ENCODE measurements around the gene TMCC3. TPM values are rescaled to one million over a fixed set of nuclear protein-coding genes. Genes with fewer than 3 reads are reported as not detected.
"Not testable (repeated sequence)": the region's sequence is repeated elsewhere in the genome, so short reads cannot be mapped to it uniquely, and the experiment has no call there.

The TMCC3 gene
- polyA plus RNA-seq, 1 donor from 2014 or later = 1.9 TPM

DNA sequence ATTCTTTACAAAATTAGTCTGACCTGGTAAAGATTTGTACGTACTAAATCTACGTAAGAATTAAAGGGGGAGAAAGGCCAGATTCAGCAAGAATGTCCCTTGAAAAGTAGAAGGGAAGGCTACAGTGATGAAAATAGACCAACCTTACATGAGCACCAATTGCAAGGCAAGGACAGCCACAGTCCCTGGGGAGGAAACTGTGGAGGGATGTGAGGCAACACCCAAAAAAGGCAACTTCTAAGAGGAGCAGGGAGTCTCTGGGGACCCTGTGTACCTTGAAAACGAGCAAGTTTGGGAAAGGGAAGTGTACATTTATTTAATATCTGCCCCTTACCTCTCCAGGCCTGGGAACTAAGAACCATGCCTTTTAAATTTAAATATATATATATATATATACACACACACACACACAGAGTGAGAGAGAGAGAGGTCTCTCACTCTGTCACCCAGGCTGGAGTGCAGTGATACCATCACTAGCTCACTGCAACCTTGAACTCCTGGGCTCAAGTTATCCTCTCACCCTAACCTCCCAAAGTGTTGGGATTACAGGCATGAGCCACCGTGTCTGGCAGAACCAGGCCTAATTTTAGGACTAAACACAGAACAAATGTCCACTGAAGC is 56.4 kb downstream of the TMCC3 start:
- TF ChIP-seq EZH2 (IDR thresholded peaks at IDR 0.05; ENCODE audit: borderline replicate concordance, insufficient read depth, low read length, poor library complexity, severe bottlenecking) = no peak
- no peak for TF ChIP-seq EP300 (conservative IDR thresholded peaks at IDR 0.05; ENCODE audit: poor library complexity, severe bottlenecking)
- no peak overlapping the region for H3K4me3 ChIP-seq (ENCODE audit: low read length)
- H3K4me2 ChIP-seq (ENCODE audit: low read length) = no peak overlapping the region
- no peaks in the 10 kb centered on the region for H3K79me2 ChIP-seq (replicated peaks; ENCODE audit: insufficient read depth, low read length)
- no peaks in the 10 kb centered on the region for H3K36me3 ChIP-seq (ENCODE audit: insufficient read depth, low read length)
- H3K9me3 ChIP-seq (ENCODE audit: low read length) = no peaks in the 10 kb centered on the region
- H3K27me3 ChIP-seq (ENCODE audit: insufficient read depth, low read depth, low read length) = no peaks in the 10 kb centered on the region
- no peak overlapping the region for H3K27ac ChIP-seq (ENCODE audit: low read length)
- no peaks in the 10 kb centered on the region for H3K9me2 ChIP-seq (ENCODE audit: insufficient read depth, low read length)
- no peaks in the 10 kb centered on the region for H3F3A ChIP-seq (ENCODE audit: insufficient read depth, low read length, poor library complexity, severe bottlenecking)
- H2AFZ ChIP-seq (ENCODE audit: low read depth, low read length) = no peak overlapping the region
- no peaks in the 10 kb centered on the region for H4K20me1 ChIP-seq (ENCODE audit: insufficient read depth)
- no peak overlapping the region for H3K9ac ChIP-seq (ENCODE audit: low read length)

DNA sequence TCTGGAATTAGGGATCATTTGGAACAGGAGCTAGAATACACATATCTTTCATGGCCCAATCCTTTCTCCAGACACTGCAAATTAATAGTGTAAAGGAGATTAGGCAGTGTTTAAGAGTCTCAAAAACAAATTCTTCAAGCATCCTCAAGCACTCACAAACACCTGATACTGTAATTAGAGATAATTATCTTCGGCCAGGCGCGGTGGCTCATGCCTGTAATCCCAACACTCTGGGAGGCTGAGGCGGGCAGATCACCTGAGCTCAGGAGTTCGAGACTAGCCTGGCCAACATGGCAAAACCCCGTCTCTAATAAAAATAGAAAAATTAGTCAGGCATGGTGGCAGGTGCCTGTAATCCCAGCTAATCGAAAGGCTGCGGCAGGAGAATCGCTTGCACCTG is 57.6 kb downstream of the TMCC3 start:
- not testable (repeated sequence) for H3K4me3 ChIP-seq (ENCODE audit: low read length); H3F3A ChIP-seq (ENCODE audit: insufficient read depth, low read length, poor library complexity, severe bottlenecking); H3K79me2 ChIP-seq (replicated peaks; ENCODE audit: insufficient read depth, low read length); H3K27me3 ChIP-seq (ENCODE audit: insufficient read depth, low read depth, low read length); H4K20me1 ChIP-seq (ENCODE audit: insufficient read depth); H2AFZ ChIP-seq (ENCODE audit: low read depth, low read length); H3K9ac ChIP-seq (ENCODE audit: low read length); H3K27ac ChIP-seq (ENCODE audit: low read length); H3K9me3 ChIP-seq (ENCODE audit: low read length); H3K36me3 ChIP-seq (ENCODE audit: insufficient read depth, low read length); H3K4me2 ChIP-seq (ENCODE audit: low read length); H3K9me2 ChIP-seq (ENCODE audit: insufficient read depth, low read length)

DNA sequence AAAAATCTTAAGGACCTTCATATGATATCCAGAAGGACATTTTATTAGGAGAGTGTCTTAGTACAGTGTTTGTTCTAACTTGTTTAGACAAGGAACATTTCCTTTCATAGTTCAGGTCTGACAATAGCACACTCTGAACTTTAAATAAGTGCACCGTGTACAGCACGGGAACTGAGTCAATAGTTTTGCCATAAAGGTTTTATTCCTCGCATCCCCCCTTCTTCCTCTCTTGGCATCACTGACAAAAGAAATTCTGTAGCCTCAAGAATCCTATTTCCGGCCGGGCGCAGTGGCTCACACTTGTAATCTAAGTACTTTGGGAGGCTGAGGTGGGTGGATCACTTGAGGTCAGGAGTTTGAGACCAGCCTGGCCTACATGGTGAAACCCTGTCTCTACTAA is 58.3 kb downstream of the TMCC3 start:
- no peak overlapping the region for H3K4me2 ChIP-seq (ENCODE audit: low read length)
- H4K20me1 ChIP-seq (ENCODE audit: insufficient read depth) = no peaks in the 10 kb centered on the region
- H3K27me3 ChIP-seq (ENCODE audit: insufficient read depth, low read depth, low read length) = no peaks in the 10 kb centered on the region
- no peak overlapping the region for H3K9ac ChIP-seq (ENCODE audit: low read length)
- H3K27ac ChIP-seq (ENCODE audit: low read length) = no peak overlapping the region
- H3K36me3 ChIP-seq (ENCODE audit: insufficient read depth, low read length) = no peaks in the 10 kb centered on the region
- H3F3A ChIP-seq (ENCODE audit: insufficient read depth, low read length, poor library complexity, severe bottlenecking) = no peaks in the 10 kb centered on the region
- no peaks in the 10 kb centered on the region for H3K9me3 ChIP-seq (ENCODE audit: low read length)
- H3K4me3 ChIP-seq (ENCODE audit: low read length) = no peak overlapping the region
- no peaks in the 10 kb centered on the region for H3K9me2 ChIP-seq (ENCODE audit: insufficient read depth, low read length)
- no peak overlapping the region for H2AFZ ChIP-seq (ENCODE audit: low read depth, low read length)
- H3K79me2 ChIP-seq (replicated peaks; ENCODE audit: insufficient read depth, low read length) = no peaks in the 10 kb centered on the region
- TF ChIP-seq, protein P1, sequence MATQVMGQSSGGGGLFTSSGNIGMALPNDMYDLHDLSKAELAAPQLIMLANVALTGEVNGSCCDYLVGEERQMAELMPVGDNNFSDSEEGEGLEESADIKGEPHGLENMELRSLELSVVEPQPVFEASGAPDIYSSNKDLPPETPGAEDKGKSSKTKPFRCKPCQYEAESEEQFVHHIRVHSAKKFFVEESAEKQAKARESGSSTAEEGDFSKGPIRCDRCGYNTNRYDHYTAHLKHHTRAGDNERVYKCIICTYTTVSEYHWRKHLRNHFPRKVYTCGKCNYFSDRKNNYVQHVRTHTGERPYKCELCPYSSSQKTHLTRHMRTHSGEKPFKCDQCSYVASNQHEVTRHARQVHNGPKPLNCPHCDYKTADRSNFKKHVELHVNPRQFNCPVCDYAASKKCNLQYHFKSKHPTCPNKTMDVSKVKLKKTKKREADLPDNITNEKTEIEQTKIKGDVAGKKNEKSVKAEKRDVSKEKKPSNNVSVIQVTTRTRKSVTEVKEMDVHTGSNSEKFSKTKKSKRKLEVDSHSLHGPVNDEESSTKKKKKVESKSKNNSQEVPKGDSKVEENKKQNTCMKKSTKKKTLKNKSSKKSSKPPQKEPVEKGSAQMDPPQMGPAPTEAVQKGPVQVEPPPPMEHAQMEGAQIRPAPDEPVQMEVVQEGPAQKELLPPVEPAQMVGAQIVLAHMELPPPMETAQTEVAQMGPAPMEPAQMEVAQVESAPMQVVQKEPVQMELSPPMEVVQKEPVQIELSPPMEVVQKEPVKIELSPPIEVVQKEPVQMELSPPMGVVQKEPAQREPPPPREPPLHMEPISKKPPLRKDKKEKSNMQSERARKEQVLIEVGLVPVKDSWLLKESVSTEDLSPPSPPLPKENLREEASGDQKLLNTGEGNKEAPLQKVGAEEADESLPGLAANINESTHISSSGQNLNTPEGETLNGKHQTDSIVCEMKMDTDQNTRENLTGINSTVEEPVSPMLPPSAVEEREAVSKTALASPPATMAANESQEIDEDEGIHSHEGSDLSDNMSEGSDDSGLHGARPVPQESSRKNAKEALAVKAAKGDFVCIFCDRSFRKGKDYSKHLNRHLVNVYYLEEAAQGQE (IDR thresholded peaks at IDR 0.05; ENCODE audit: borderline replicate concordance) = no peak
- no peak for TF ChIP-seq SMC3 (conservative IDR thresholded peaks at IDR 0.05; ENCODE audit: poor library complexity)
- no peak for TF ChIP-seq MXI1 (conservative IDR thresholded peaks at IDR 0.05; ENCODE audit: poor library complexity, severe bottlenecking)
- no peak for TF ChIP-seq RAD21 (conservative IDR thresholded peaks at IDR 0.05)
- no peak for TF ChIP-seq TAF1 (IDR thresholded peaks at IDR 0.05; ENCODE audit: low read depth)
- no peak for TF ChIP-seq POLR2AphosphoS5 (IDR thresholded peaks at IDR 0.05)
- TF ChIP-seq EZH2 (IDR thresholded peaks at IDR 0.05; ENCODE audit: borderline replicate concordance, insufficient read depth, low read length, poor library complexity, severe bottlenecking) = no peak
- TF ChIP-seq, protein P2, sequence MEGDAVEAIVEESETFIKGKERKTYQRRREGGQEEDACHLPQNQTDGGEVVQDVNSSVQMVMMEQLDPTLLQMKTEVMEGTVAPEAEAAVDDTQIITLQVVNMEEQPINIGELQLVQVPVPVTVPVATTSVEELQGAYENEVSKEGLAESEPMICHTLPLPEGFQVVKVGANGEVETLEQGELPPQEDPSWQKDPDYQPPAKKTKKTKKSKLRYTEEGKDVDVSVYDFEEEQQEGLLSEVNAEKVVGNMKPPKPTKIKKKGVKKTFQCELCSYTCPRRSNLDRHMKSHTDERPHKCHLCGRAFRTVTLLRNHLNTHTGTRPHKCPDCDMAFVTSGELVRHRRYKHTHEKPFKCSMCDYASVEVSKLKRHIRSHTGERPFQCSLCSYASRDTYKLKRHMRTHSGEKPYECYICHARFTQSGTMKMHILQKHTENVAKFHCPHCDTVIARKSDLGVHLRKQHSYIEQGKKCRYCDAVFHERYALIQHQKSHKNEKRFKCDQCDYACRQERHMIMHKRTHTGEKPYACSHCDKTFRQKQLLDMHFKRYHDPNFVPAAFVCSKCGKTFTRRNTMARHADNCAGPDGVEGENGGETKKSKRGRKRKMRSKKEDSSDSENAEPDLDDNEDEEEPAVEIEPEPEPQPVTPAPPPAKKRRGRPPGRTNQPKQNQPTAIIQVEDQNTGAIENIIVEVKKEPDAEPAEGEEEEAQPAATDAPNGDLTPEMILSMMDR (IDR thresholded peaks at IDR 0.05; ENCODE audit: poor library complexity, severe bottlenecking) = no peak
- no peak for TF ChIP-seq EP300 (conservative IDR thresholded peaks at IDR 0.05; ENCODE audit: poor library complexity, severe bottlenecking)

All from neural cell (in vitro differentiated cells).